ENCODE measurements around the gene CNNM3.

CNNM3 gene

GRCh38 chr2:96810783-96811192 is 5.3 kb upstream of the CNNM3 start:
- Histone ChIP-seq H3K4me3 (ENCODE audit: low read length in 2 of 2) (no peak overlapping the region), H3K36me3 (replicated peaks in 1 of 2; ENCODE audit: control insufficient read depth in 2 of 2, insufficient read depth in 2 of 2, low read length in 2 of 2) (peaks cover 16 to 19% of the 10 kb centered on the region in 2 donors), H3K4ac (ENCODE audit: low read length) (no peak overlapping the region), H2BK5ac (ENCODE audit: low read length) (no peak overlapping the region), H2AK5ac (ENCODE audit: low read depth, low read length) (no peak overlapping the region), H3K23ac (ENCODE audit: low read depth, low read length, poor library complexity) (no peak overlapping the region), H4K91ac (ENCODE audit: low read depth, low read length, poor library complexity) (no peak overlapping the region), H2AFZ (ENCODE audit: low read length) (no peak overlapping the region), H3K27ac (replicated peaks; ENCODE audit: low read length) (no peak overlapping the region), H3K4me2 (ENCODE audit: insufficient read depth, low read length, poor library complexity, severe bottlenecking) (no peak overlapping the region), H3K4me1 (ENCODE audit: control insufficient read depth in 2 of 2, insufficient read depth in 1 of 2, low read depth in 1 of 2, low read length in 2 of 2) (peaks cover 0 to 4% of the 10 kb centered on the region in 2 donors), H3K27me3 (ENCODE audit: control insufficient read depth in 3 of 3, insufficient read depth in 3 of 3, low read depth in 1 of 3, low read length in 3 of 3) (no peaks in the 10 kb centered on the region), H3K9me3 (replicated peaks in 1 of 2; ENCODE audit: control insufficient read depth in 2 of 2, insufficient read depth in 1 of 2, low read depth in 1 of 2, low read length in 2 of 2) (peaks cover 0 to 2% of the 10 kb centered on the region in 2 donors), H2BK120ac (ENCODE audit: low read depth, low read length) (no peak overlapping the region), H3K18ac (ENCODE audit: low read length) (no peak overlapping the region), H4K8ac (ENCODE audit: low read depth, low read length) (no peak overlapping the region), H3K79me1 (ENCODE audit: low read depth, low read length) (peaks cover 3% of the 10 kb centered on the region), H2BK15ac (ENCODE audit: low read length) (no peak overlapping the region), H3K9ac (ENCODE audit: low read depth, low read length, poor library complexity) (no peak overlapping the region), H3K14ac (ENCODE audit: low read length) (no peak overlapping the region), H2BK12ac (ENCODE audit: low read length) (no peak overlapping the region)
- DNase-seq (ENCODE audit: low spot score): no peak
- no CpG with 5 or more reads among the region's 5 CpGs for WGBS, 2 donors (ENCODE audit: extremely low coverage in 2 of 2, insufficient read length in 2 of 2, insufficient replicate concordance in 1 of 2)

DNA sequence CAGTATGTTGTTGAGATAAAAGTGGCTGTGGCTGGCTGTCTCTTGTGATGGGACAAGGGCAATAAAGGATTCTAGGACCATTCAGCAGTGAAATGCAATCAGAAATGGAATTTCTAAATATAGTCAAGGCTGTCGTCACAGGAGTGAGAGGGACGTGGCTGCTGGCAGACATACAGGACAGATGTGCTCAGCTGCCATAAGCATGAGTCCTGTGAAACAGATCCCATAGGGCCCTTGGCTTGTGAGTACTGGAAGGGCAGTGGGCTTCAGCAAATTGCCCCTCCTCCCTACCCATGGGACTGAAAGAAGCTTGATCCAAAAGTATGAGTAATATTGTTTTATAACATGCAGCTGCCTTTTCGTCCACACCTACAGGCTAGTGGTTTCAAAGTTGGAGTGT is 4.2 kb upstream of the CNNM3 start:
- Histone ChIP-seq H3K4ac (ENCODE audit: low read length) (no peak overlapping the region), H3K4me3 (ENCODE audit: low read length in 2 of 2) (no peak overlapping the region), H3K4me2 (ENCODE audit: insufficient read depth, low read length, poor library complexity, severe bottlenecking) (no peak overlapping the region), H3K4me1 (ENCODE audit: control insufficient read depth in 2 of 2, insufficient read depth in 1 of 2, low read depth in 1 of 2, low read length in 2 of 2) (peaks cover 0 to 4% of the 10 kb centered on the region in 2 donors), H2BK15ac (ENCODE audit: low read length) (no peak overlapping the region), H3K23ac (ENCODE audit: low read depth, low read length, poor library complexity) (no peak overlapping the region), H3K79me1 (ENCODE audit: low read depth, low read length) (peaks cover 3% of the 10 kb centered on the region), H3K9ac (ENCODE audit: low read depth, low read length, poor library complexity) (no peak overlapping the region), H2AFZ (ENCODE audit: low read length) (no peak overlapping the region), H2BK12ac (ENCODE audit: low read length) (no peak overlapping the region), H4K91ac (ENCODE audit: low read depth, low read length, poor library complexity) (no peak overlapping the region), H4K8ac (ENCODE audit: low read depth, low read length) (no peak overlapping the region), H3K18ac (ENCODE audit: low read length) (no peak overlapping the region), H3K27ac (replicated peaks; ENCODE audit: low read length) (no peak overlapping the region), H2BK120ac (ENCODE audit: low read depth, low read length) (no peak overlapping the region), H3K27me3 (ENCODE audit: control insufficient read depth in 3 of 3, insufficient read depth in 3 of 3, low read depth in 1 of 3, low read length in 3 of 3) (no peaks in the 10 kb centered on the region), H3K36me3 (replicated peaks in 1 of 2; ENCODE audit: control insufficient read depth in 2 of 2, insufficient read depth in 2 of 2, low read length in 2 of 2) (peaks cover 16 to 19% of the 10 kb centered on the region in 2 donors), H3K14ac (ENCODE audit: low read length) (no peak overlapping the region), H2BK5ac (ENCODE audit: low read length) (no peak overlapping the region), H2AK5ac (ENCODE audit: low read depth, low read length) (no peak overlapping the region), H3K9me3 (replicated peaks in 1 of 2; ENCODE audit: control insufficient read depth in 2 of 2, insufficient read depth in 1 of 2, low read depth in 1 of 2, low read length in 2 of 2) (no peaks in the 10 kb centered on the region)
- WGBS, 2 donors (ENCODE audit: extremely low coverage in 2 of 2, insufficient read length in 2 of 2, insufficient replicate concordance in 1 of 2): no CpG with 5 or more reads among the region's 3 CpGs
- no peak for DNase-seq (ENCODE audit: low spot score)

DNA sequence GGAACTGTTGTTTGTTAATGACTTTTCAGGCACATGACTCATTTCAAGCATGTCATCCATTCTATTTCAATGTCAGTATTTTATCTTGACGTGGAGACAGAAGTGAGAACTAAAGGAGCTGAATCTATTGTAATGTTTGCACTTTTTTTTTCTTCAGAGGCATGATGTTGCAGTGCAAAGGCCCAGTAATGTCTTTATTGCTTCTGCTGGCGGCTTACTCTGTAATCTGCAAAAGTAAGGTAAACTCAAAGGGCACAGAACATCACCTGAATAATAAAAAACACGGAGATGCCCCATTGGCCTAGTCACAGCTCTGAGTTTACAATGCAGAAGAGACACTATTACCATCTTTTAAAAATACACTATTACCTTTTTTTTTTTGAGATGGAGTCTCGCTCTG is 2.4 kb upstream of the CNNM3 start:
- no peak overlapping the region for H2BK15ac ChIP-seq (ENCODE audit: low read length)
- no peak overlapping the region for H3K4me3 ChIP-seq (ENCODE audit: low read length in 2 of 2)
- H2BK5ac ChIP-seq (ENCODE audit: low read length): no peak overlapping the region
- H3K27ac ChIP-seq (replicated peaks; ENCODE audit: low read length): no peak overlapping the region
- H2BK12ac ChIP-seq (ENCODE audit: low read length): no peak overlapping the region
- DNase-seq (ENCODE audit: low spot score): no peak
- no CpG with 5 or more reads among the region's 4 CpGs for WGBS, 2 donors (ENCODE audit: extremely low coverage in 2 of 2, insufficient read length in 2 of 2, insufficient replicate concordance in 1 of 2)
- H4K91ac ChIP-seq (ENCODE audit: low read depth, low read length, poor library complexity): no peak overlapping the region
- H3K18ac ChIP-seq (ENCODE audit: low read length): no peak overlapping the region
- H3K4ac ChIP-seq (ENCODE audit: low read length): no peak overlapping the region
- peaks cover 13 to 15% of the 10 kb centered on the region in 2 donors for H3K4me1 ChIP-seq (ENCODE audit: control insufficient read depth in 2 of 2, insufficient read depth in 1 of 2, low read depth in 1 of 2, low read length in 2 of 2)
- H4K8ac ChIP-seq (ENCODE audit: low read depth, low read length): no peak overlapping the region
- no peak overlapping the region for H3K14ac ChIP-seq (ENCODE audit: low read length)
- peaks cover 16 to 26% of the 10 kb centered on the region in 2 donors for H3K36me3 ChIP-seq (replicated peaks in 1 of 2; ENCODE audit: control insufficient read depth in 2 of 2, insufficient read depth in 2 of 2, low read length in 2 of 2)
- H2AK5ac ChIP-seq (ENCODE audit: low read depth, low read length): no peak overlapping the region
- H3K23ac ChIP-seq (ENCODE audit: low read depth, low read length, poor library complexity): no peak overlapping the region
- no peaks in the 10 kb centered on the region for H3K9me3 ChIP-seq (replicated peaks in 1 of 2; ENCODE audit: control insufficient read depth in 2 of 2, insufficient read depth in 1 of 2, low read depth in 1 of 2, low read length in 2 of 2)
- H3K4me2 ChIP-seq (ENCODE audit: insufficient read depth, low read length, poor library complexity, severe bottlenecking): no peak overlapping the region
- no peak overlapping the region for H2AFZ ChIP-seq (ENCODE audit: low read length)
- peaks cover 10% of the 10 kb centered on the region for H3K79me1 ChIP-seq (ENCODE audit: low read depth, low read length)
- no peaks in the 10 kb centered on the region for H3K27me3 ChIP-seq (ENCODE audit: control insufficient read depth in 3 of 3, insufficient read depth in 3 of 3, low read depth in 1 of 3, low read length in 3 of 3)
- no peak overlapping the region for H2BK120ac ChIP-seq (ENCODE audit: low read depth, low read length)
- no peak overlapping the region for H3K9ac ChIP-seq (ENCODE audit: low read depth, low read length, poor library complexity)

- peak overlapping the region; percentile 13 for H3K23ac ChIP-seq (ENCODE audit: low read depth, low read length, poor library complexity)
- H3K14ac ChIP-seq (ENCODE audit: low read length): no peak overlapping the region
- no peak overlapping the region for H2BK120ac ChIP-seq (ENCODE audit: low read depth, low read length)
- H2BK12ac ChIP-seq (ENCODE audit: low read length): no peak overlapping the region
- no peak for DNase-seq (ENCODE audit: low spot score)
- H4K8ac ChIP-seq (ENCODE audit: low read depth, low read length): no peak overlapping the region
- H2AK5ac ChIP-seq (ENCODE audit: low read depth, low read length): no peak overlapping the region
- H3K79me1 ChIP-seq (ENCODE audit: low read depth, low read length): peaks cover 12% of the 10 kb centered on the region
- peak overlapping the region; percentile 99 for H2AFZ ChIP-seq (ENCODE audit: low read length)
- H3K4me3 ChIP-seq (ENCODE audit: low read length in 2 of 2): peak overlapping the region; percentile 84 to 93
- H3K9me3 ChIP-seq (replicated peaks in 1 of 2; ENCODE audit: control insufficient read depth in 2 of 2, insufficient read depth in 1 of 2, low read depth in 1 of 2, low read length in 2 of 2): no peaks in the 10 kb centered on the region
- peaks cover 15 to 31% of the 10 kb centered on the region in 2 donors for H3K36me3 ChIP-seq (replicated peaks in 1 of 2; ENCODE audit: control insufficient read depth in 2 of 2, insufficient read depth in 2 of 2, low read length in 2 of 2)
- no peak overlapping the region for H4K91ac ChIP-seq (ENCODE audit: low read depth, low read length, poor library complexity)
- H3K4ac ChIP-seq (ENCODE audit: low read length): no peak overlapping the region
- peak overlapping the region; percentile 30 for H2BK5ac ChIP-seq (ENCODE audit: low read length)
- H3K4me2 ChIP-seq (ENCODE audit: insufficient read depth, low read length, poor library complexity, severe bottlenecking): peak overlapping the region; percentile 85
- H3K9ac ChIP-seq (ENCODE audit: low read depth, low read length, poor library complexity): no peak overlapping the region
- WGBS, 2 donors (ENCODE audit: extremely low coverage in 2 of 2, insufficient read length in 2 of 2, insufficient replicate concordance in 1 of 2): no CpG with 5 or more reads among the region's 60 CpGs
- H2BK15ac ChIP-seq (ENCODE audit: low read length): no peak overlapping the region
- peaks cover 0 to 1% (median 0%) of the 10 kb centered on the region in 3 experiments for H3K27me3 ChIP-seq (ENCODE audit: control insufficient read depth in 3 of 3, insufficient read depth in 3 of 3, low read depth in 1 of 3, low read length in 3 of 3)
- H3K4me1 ChIP-seq (ENCODE audit: control insufficient read depth in 2 of 2, insufficient read depth in 1 of 2, low read depth in 1 of 2, low read length in 2 of 2): peaks cover 17 to 25% of the 10 kb centered on the region in 2 donors
- no peak overlapping the region for H3K27ac ChIP-seq (replicated peaks; ENCODE audit: low read length)
- H3K18ac ChIP-seq (ENCODE audit: low read length): peak overlapping the region; percentile 55
Measured at GRCh38 chr2:96815326-96816126, 542 bp upstream of the CNNM3 start.
